Measurements from ENCODE around the gene CCDC9B. TPM values are rescaled to one million over a fixed set of nuclear protein-coding genes. Genes with fewer than 3 reads are reported as not detected.

CCDC9B gene
- total RNA-seq, 1 experiment from 2014 or later, result 9.8 TPM

- DNase-seq (ENCODE audit: low read depth), result no peak
Measured at GRCh38 chr15:40345867-40346578, 5.3 kb upstream of the CCDC9B start.

- no peak for DNase-seq (ENCODE audit: low read depth)
Measured at GRCh38 chr15:40345225-40345866, 4.6 kb upstream of the CCDC9B start.

GRCh38 chr15:40344631-40345120 is 3.9 kb upstream of the CCDC9B start:
- peak; percentile 61 for DNase-seq (ENCODE audit: low read depth)

GRCh38 chr15:40344217-40344616 is 3.5 kb upstream of the CCDC9B start:
- no peak for DNase-seq (ENCODE audit: low read depth)

- DNase-seq (ENCODE audit: low read depth), result peak; percentile 74
Measured at GRCh38 chr15:40343512-40343911, 2.8 kb upstream of the CCDC9B start.

- no peak for DNase-seq (ENCODE audit: low read depth)
Measured at GRCh38 chr15:40342416-40343320, 1.9 kb upstream of the CCDC9B start.

- DNase-seq (ENCODE audit: low read depth), result peak; percentile 63
Measured at GRCh38 chr15:40340038-40340739, 550 bp downstream of the CCDC9B start.

GRCh38 chr15:40339621-40339945 is 1.2 kb downstream of the CCDC9B start:
- DNase-seq (ENCODE audit: low read depth), result no peak

- DNase-seq (ENCODE audit: low read depth), result peak; percentile 83
Measured at GRCh38 chr15:40338921-40339620, 1.7 kb downstream of the CCDC9B start.

- DNase-seq (ENCODE audit: low read depth), result peak; percentile 67
Measured at GRCh38 chr15:40338041-40338657, 2.6 kb downstream of the CCDC9B start.

- DNase-seq (ENCODE audit: low read depth), result no peak
Measured at GRCh38 chr15:40337597-40337996, 3.1 kb downstream of the CCDC9B start.

- no peak for DNase-seq (ENCODE audit: low read depth)
Measured at GRCh38 chr15:40336744-40337122, 4.0 kb downstream of the CCDC9B start.

- DNase-seq (ENCODE audit: low read depth), result no peak
Measured at GRCh38 chr15:40335938-40336743, 4.6 kb downstream of the CCDC9B start.

- no peak for DNase-seq (ENCODE audit: low read depth)
Measured at GRCh38 chr15:40334941-40335795, 5.6 kb downstream of the CCDC9B start.

GRCh38 chr15:40334541-40334940 is 6.2 kb downstream of the CCDC9B start:
- no peak for DNase-seq (ENCODE audit: low read depth)

- no peak for DNase-seq (ENCODE audit: low read depth)
Measured at GRCh38 chr15:40333922-40334492, 6.7 kb downstream of the CCDC9B start.

GRCh38 chr15:40332113-40332781 is 8.5 kb downstream of the CCDC9B start:
- DNase-seq (ENCODE audit: low read depth), result no peak

- DNase-seq (ENCODE audit: low read depth), result no peak
Measured at GRCh38 chr15:40331637-40332036, 9.1 kb downstream of the CCDC9B start.

Measured in LHCN-M2 (cell line).